HG03064 (cell line): ENCODE data around the gene CSGALNACT2.

ENCODE experiments used
- ATAC-seq: cut with Tn5 transposase; IDR thresholded peaks from one replicate; pipeline ENCODE4 v1.9.1; 2021; ENCODE audit warnings: low read depth; ENCODE audit not compliant: unreplicated experiment

Gene CSGALNACT2

GRCh38 chr10:43123361-43124093 is 14.7 kb upstream of the CSGALNACT2 start:
- ATAC-seq, result no peak

GRCh38 chr10:43124094-43124521 is 14.1 kb upstream of the CSGALNACT2 start:
- ATAC-seq, result no peak

GRCh38 chr10:43124574-43125273 is 13.5 kb upstream of the CSGALNACT2 start:
- no peak for ATAC-seq

GRCh38 chr10:43125274-43125845 is 12.9 kb upstream of the CSGALNACT2 start:
- no peak for ATAC-seq

GRCh38 chr10:43125881-43126731 is 12.1 kb upstream of the CSGALNACT2 start:
- ATAC-seq, result no peak

GRCh38 chr10:43126759-43127424 is 11.4 kb upstream of the CSGALNACT2 start:
- ATAC-seq, result no peak

GRCh38 chr10:43127442-43127841 is 10.8 kb upstream of the CSGALNACT2 start:
- ATAC-seq, result no peak

GRCh38 chr10:43128331-43128730 is 9.9 kb upstream of the CSGALNACT2 start:
- no peak for ATAC-seq

- ATAC-seq, result peak; percentile 80
Measured at GRCh38 chr10:43128958-43129706, 9.1 kb upstream of the CSGALNACT2 start.

- no peak for ATAC-seq
Measured at GRCh38 chr10:43130770-43131171, 7.5 kb upstream of the CSGALNACT2 start.

- no peak for ATAC-seq
Measured at GRCh38 chr10:43131256-43131655, 7.0 kb upstream of the CSGALNACT2 start.

GRCh38 chr10:43131906-43132305 is 6.3 kb upstream of the CSGALNACT2 start:
- no peak for ATAC-seq

GRCh38 chr10:43132867-43133787 is 5.1 kb upstream of the CSGALNACT2 start:
- ATAC-seq, result no peak

GRCh38 chr10:43134126-43134905 is 3.9 kb upstream of the CSGALNACT2 start:
- ATAC-seq, result no peak

- no peak for ATAC-seq
Measured at GRCh38 chr10:43135064-43135463, 3.2 kb upstream of the CSGALNACT2 start.

- no peak for ATAC-seq
Measured at GRCh38 chr10:43135656-43136055, 2.6 kb upstream of the CSGALNACT2 start.

- ATAC-seq, result no peak
Measured at GRCh38 chr10:43136432-43136831, 1.8 kb upstream of the CSGALNACT2 start.
